GM19468 (cell line): Measurements from ENCODE around the gene MTRF1.

Experiments used
- ATAC-seq: cut with Tn5 transposase; IDR thresholded peaks from one replicate; pipeline ENCODE4 v1.9.1; 2021; ENCODE audit warnings: mild to moderate bottlenecking, moderate library complexity, moderate number of reproducible peaks; ENCODE audit not compliant: unreplicated experiment; ENCODE audit errors: extremely low read depth

Gene MTRF1

DNA sequence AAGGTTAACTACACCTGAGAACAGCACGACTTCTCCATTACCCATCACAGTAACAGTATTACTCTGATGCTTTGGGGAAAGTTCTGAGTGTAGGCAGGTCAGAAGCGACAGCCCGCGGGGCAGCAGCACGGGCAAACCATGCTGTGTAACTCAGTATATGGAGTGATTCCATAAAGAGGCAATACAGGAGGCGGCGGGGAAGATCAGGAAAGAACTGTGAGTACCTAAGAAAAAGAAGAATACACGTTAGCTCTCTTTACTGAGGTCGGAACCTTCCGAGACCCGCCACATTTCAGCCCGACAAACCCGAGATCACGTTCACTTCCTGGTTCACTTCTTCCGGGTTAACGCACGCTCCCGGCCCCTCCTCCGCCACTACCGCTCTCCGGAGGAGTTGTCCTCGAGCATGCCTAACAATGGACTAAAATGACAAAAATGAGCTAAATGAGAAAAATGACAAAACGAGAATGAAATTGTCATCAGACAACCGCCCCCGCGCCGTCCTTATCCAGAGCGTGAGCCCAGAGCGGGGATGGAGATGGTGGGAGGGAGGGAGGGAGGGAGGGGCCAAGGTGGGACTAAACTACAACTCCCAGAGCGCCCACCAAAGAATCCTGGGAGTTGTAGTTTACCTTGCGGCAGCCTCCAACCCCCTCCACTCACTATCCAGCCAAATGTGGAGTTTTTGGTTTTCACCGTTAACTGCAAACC, at the start of gene MTRF1:
TSS of gene MTRF1 (minus strand) at position 316 of the 711 bp plus-strand sequence. CDS start 2,669 bp downstream, outside the sequence.
- ATAC-seq = peak; percentile 65

GRCh38 chr13:41313117-41313516, 49.7 kb upstream of the MTRF1 start:
- ATAC-seq = no peak

DNA sequence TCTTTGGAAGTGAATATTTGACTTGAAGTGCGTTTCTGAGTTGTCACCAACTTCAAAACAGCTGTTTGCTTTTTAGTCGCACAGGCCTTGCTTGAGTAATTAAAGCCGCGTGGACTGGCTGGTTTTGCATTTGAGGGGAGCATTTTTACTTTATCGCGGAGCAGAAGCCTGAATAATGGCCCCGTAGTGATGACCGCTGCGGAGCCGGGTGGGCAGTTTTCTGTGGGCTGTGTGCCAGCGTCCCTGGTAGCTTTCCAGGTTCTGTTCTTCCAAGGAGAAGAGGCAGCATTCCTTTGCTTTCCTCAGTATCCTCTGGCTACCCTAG, 48.8 kb upstream of the MTRF1 start:
- ATAC-seq = no peak

- ATAC-seq = peak; percentile 19
These were observed 48.2 kb upstream of the MTRF1 start for GRCh38 chr13:41311406-41312175.

DNA sequence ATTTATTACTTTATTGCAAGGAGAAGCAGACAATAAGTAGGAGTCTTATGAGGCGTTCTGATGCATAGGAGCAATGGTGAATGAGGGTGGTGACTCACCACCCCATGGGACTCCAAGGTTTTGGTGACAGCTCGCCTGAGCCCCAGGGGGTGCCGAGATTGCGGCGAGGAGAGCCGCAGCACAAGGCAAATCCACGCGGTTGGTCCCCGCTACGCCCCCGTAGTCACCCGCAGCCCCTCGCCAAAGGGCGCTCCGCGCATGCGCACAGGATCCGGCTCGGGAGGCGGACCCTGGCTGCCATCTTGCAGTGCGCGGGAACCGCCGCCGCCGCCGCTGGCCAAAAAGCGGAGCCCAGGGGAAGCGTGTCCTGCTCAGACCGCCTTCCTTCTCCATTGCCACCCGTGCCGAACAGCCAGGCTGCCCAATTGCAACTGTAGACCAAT, 47.6 kb upstream of the MTRF1 start, which contains the start of gene NAA16:
TSS of gene NAA16 (plus strand) at position 305 of the 443 bp plus-strand sequence. CDS start 262 bp downstream, outside the sequence.
- ATAC-seq = peak; percentile 22

DNA sequence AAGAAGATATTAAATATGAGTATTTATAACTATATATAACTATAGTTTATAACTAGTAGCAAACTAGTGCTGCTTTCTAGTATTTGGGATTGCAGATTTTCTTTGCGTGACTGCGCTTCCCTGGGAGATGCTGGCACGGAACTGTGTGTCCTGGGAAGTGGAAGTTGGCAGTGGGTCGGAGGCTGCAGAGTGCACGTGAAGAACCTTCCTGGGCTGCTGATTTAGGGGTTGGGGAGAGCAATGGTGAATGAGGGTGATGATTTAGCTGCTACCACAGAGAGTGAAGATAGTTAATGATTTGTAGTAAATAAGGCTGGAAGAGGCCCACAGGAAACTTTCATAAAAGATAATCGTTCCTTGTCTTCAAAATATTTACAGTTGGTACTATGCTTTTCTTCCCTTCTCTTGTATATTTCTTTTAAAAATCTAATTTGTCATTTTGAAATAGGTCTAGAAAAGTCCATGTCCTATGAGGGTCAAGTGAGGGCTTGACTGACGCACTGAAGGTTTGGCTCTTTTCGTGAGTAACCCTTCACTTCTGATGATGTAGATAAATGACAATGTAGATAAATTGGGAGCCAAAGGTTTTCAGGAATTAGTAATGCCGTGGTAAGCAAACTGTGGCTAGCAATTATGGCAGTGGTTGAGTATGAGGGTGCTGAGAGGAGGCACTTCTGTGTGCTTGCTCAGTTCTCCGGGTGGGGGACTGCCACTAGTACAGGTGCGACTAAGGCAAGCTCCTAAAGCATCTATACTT, 44.7 kb upstream of the MTRF1 start:
- no peak for ATAC-seq

DNA sequence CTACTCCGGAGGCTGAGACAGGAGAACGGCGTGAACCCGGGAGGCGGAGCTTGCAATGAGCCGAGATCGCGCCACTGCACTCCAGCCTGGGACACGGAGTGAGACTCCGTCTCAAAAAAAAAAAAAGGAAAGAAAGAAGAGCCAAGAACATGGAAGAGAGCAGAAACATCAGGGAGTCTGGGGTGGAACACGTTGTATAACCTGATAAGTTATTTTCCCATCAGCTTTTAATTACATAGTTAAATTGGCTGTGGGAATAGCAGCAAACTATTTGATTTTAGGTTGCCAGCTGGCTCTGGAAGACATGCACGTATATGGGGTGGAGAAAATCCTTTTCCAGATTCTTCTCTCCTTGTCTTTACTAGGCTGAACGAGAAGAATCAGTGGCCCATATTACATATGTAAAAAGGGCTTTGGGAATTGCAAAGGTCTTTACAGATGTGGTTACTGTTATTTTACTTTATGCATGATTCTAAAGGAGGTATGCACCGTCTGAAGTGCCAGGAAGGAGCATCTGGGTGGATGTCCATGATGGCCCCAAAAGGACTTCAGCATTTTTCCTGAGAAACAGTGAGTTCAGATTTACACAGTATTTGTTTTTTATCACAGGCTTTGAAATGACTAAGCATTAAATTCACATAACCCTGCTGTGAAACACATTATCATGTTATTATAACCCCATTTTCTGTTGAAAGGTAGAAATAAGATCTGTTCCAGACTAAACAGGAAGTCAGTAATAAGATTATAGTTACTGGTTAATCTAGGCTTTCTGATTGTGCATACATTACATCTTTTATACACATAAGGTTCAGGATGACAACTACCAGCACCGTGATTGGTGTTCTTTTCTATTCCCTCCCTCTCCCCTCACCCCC, 43.1 kb upstream of the MTRF1 start:
- no peak for ATAC-seq

GRCh38 chr13:41304551-41304950, 41.2 kb upstream of the MTRF1 start:
- no peak for ATAC-seq

DNA sequence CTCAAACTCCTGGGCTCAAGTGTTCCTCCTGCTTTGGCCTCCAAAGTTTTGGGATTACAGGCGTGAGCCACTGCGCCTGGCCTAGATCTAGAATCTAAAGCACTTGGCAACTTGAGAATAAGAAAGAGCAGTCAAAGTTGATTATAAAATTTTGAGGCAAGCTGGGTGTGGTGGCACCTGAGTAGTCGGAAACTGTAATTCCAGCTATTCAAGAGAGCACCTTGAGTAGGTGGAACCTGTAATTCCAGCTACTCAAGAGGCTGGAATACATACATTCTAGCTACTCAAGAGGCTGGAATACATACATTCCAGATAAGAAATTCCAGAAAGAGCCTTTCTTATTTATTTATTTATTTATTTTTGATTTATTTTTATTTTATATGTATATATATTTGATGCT, 39.4 kb upstream of the MTRF1 start:
- no peak for ATAC-seq

DNA sequence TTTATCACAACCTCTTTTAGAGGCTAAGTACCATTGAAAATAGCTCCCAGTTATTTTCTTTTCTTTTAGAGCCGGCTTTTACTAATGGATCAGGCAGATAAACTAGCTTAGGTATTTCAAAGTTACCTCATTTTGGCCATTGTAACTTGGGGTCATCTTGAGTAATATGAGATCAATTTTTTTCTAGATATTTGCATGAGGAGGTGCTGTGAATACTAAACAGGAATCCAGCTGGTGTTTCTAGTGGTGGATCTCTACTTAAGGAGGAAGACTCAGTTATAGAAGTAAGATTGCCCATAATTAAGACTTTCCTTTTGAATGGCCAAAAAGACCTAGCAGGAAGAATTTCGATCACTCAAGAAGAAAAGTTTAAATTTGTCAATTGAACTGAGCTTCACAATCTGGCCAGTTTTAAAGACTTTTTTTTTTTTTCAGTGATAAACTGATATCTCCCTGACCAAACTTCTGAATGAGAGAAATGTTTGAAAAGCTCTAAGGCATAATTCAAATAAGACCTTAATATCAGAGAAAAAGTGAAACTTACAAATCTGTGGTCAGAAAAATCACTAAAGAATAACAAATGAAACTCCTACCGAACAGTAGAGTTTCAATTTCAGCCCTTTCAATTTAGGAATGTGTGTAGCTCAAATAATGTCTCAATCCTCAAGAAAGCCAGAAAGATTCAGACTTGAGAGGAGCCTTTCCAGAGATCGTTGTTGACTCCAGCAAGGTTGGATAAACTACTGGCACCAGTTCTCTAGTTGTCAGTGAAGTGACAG, 36.1 kb upstream of the MTRF1 start:
- no peak for ATAC-seq

DNA sequence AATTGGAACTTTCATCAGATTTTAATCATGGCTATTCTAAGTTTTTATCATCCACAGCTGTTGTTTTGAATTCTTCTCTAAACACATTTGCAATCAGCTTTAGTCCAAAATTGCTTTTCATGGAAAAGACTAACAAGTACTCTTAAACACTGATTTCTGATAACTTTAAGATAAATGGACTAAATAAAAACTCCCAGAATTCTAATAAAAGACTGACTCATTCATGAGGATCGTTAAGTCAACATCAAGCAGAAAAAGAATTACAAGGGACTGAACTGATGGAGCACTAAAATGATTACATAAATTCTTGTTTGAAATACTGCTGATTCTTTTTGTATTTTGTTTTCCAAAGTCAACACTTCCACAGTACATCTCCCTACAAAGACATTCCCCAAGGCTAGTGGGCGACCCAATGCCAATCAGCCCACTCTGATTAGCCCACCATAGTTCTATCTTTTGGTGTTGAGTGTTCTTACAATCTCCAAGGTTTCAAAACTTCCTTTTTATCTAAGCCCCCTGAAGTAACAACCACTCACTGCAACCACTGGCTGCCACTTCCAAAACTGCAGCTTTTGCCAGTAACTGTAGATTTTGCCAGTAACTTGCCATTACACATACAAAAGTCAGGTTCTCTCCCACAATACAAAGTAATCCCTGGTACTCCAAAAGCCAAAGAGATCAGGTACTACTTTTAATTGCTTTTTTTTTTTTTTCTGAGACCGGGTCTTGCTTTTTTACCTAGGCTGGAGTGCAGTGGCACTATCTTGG, 33.7 kb upstream of the MTRF1 start:
- no peak for ATAC-seq

- no peak for ATAC-seq
These were observed 32.6 kb upstream of the MTRF1 start for GRCh38 chr13:41295973-41296372.

DNA sequence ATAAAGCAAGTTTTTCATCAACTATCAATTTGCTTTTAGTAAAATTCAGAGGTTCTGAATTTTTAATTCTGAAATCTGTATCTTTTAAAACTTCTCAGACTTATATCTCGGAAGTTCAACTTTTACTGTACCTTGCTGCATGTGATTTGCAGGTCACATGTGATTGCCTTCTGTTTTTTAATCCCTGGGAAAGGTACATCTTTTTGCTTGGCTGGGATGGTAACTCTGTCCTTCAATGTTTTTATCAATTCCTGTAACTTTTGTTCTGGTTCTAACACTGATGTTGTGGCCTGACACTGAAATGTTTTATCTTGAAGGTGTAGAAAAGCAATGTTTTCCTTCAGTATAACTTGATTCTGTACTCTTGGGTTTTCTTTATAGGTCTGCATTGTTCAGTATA, 31.5 kb upstream of the MTRF1 start:
- ATAC-seq = no peak

GRCh38 chr13:41293272-41293671, 29.9 kb upstream of the MTRF1 start:
- ATAC-seq = no peak

DNA sequence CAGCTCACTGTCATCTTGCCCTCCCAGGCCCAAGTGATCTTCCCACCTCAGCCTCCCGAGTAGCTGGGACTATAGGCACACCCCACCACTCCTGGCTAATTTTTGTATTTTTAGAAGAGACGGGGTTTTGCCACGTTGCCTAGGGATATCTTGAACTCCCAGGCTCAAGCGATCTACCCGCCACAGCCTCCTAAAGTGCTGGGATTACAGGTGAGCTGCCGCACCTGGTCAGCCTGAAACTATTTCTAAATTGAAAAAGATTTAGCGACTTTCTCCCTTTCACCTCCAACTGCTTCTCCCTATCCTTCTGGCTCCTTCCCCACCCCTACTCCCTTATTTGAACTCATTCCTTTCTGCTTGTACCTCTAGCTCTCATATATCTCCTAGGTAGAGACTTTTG, 27.9 kb upstream of the MTRF1 start:
- no peak for ATAC-seq

- ATAC-seq = no peak
These were observed 26.1 kb upstream of the MTRF1 start for GRCh38 chr13:41289463-41289881.

DNA sequence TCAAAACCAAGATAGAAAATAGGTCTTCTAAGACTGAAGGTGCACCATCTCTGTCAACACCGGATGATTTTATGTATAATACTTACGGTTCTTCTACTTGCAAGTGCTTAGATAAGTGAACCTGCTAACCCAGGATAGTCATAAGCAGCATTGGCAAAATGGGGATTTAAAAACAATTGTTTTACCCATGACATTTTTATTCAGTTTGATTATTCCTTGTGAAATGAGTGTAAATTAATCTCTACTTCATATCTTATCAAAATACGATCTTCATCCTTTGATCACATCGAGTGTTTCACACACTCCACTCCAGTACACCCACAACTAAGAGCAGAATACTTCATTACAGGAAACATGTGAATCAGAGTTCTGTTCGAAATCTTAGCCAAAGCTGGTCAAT, 23.0 kb upstream of the MTRF1 start:
- ATAC-seq = no peak

DNA sequence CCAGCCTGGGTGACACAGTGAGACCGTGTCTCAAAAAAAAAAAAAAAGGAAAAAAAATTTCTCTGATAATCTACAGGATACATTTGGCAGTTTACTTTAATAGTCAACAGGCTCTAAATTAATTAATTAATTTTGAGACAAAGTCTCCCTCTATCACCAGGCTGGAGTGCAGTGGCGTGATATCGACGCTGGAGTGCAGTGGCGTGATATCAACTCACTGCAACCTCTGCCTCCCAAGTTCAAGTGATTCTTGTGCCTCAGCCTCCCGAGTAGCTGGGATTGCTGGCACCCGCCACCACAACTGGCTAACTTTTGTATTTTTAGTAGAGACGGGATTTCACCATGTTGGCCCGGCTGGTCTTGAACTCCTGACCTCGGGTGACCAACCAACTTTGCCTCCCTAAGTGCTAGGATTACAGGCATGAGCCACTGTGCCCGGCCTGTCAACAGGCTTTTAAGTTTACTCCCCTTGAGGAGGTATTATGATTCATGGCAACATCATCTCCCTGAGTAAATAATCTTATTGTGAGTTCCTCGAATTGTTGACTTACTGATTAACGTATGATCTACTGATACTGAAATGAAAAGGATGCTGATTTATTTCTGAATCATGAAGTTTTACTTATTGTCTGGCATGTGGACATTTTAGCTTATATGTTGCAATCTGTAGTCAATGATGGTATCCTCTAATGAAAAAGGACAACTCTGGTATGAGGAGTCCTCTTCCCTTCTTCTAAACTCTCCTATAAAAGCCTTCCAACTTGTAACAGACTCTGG, 21.3 kb upstream of the MTRF1 start:
- no peak for ATAC-seq
